Stimulated activated CD4-positive, alpha-beta T cell treated with anti-CD3 and anti-CD28 coated beads, Interleukin-2, amount 100 ng/mL, for 4 hours (primary cell): ENCODE data around the gene CORO2A.
"Not testable (repeated sequence)": the region's sequence is repeated elsewhere in the genome, so short reads cannot be mapped to it uniquely, and the experiment has no call there.

Experiments
- DNase-seq: peaks from one replicate; pipeline ENCODE4 v3.0.0-alpha.2; 2020; ENCODE audit warnings: low read depth

Gene CORO2A

GRCh38 chr9:98084396-98084795, 108.0 kb downstream of the CORO2A start:
- no peak for DNase-seq

DNA sequence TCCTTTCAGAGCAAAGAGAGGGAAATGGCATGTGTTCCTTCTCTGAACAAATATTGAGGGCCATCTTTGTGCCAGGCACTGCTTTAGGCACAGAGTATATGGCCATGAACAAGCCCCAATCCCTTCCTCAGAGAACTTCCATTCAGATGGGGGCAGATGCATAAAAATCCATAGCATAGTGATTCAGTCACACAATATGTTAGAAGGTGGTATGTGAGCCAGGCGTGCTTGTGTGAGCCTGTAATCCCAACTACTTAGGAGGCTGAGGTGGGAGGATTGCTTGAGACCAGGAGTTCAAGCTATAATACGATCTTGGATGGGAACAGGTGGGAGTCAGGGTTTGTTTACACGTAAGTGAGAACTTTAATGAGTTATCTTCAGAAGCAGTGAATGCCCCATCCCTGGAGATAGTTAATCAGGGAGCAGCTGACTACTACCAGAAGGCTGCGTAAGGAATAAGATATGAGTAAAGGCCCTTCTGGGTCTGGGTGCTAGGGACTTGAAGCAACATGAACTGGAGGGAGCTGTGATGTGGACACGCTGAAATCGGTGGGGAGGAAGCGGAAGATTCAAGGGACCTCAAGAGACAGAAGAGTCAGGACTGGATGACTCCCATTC, 108.8 kb downstream of the CORO2A start:
- no peak for DNase-seq

GRCh38 chr9:98083061-98083501, 109.4 kb downstream of the CORO2A start:
- no peak for DNase-seq

- DNase-seq, result peak; percentile 52
Measured at GRCh38 chr9:98081477-98082219, 110.8 kb downstream of the CORO2A start.

DNA sequence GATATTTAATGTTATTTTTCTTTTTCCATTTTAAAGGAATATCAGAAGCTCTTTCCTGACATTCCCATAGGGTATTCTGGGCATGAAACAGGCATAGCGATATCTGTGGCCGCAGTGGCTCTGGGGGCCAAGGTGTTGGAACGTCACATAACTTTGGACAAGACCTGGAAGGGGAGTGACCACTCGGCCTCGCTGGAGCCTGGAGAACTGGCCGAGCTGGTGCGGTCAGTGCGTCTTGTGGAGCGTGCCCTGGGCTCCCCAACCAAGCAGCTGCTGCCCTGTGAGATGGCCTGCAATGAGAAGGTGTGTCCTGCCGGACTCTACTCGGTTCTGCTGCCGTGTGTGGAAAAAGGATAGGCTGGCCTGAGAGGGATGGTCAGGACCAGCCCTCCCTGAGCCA, 111.7 kb downstream of the CORO2A start:
- no peak for DNase-seq

DNA sequence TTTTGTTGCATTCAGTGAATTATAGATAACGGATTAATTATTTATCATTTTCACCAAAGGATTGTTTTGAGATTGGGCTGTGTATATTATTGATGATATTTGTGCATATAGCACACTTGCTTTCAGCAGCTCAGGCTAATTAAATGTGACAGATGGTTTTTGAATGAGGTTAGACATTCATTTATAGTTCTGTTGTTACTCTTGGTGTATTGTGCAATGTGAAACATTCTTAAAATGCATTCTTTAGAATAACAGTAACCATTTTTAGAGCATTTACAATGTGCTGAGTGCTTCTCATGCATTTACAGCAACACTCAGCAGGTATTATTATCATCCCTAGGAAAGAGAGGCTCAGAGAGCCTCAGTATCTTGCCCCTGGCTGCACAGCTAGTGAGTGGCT, 112.1 kb downstream of the CORO2A start:
- no peak for DNase-seq

DNA sequence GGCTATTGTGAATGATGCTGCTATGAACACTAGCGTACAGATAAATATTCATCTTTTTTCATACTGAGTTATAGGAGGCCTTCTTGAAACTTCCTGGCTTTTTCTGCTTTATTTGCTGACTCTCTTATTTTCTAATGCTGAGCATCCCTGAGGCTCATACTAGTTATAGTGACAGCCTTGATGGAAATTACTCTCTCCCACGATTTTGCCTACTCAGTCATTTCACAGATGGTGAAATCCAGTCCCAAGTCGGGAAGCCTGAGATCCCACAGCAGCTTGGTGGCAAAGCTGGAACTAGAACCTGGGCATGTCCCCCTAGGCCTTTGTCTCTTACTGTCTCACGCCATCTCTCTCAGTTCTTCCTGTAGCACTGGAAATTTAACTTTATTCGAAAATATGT, 113.5 kb downstream of the CORO2A start:
- no peak for DNase-seq

- not testable (repeated sequence) for DNase-seq
Measured at GRCh38 chr9:98076514-98076890, 115.9 kb downstream of the CORO2A start.

DNA sequence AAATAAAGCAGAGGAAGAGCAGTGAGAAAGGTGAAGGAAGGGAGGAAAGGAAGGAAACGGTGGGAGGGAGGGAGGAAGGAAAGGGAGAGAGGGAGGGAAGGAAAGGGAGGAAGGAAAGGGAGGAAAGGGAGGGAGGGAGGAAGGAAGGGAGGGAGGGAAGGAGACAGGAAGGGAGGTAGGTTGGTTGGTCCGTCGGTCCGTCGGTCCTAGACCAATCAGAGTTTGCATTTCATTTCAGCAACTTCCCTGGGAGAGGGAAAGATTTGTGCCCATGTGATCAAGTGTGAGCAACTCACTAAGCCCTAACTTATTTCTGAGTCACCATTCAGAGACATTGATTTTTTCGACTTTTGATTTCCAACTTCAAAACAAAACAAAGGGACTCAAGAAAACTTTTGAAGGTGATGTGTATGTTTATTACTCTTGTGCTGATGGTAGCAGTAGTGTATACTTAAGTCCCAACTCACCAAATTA, 117.1 kb downstream of the CORO2A start:
- no peak for DNase-seq

- DNase-seq, result peak; percentile 40
Measured at GRCh38 chr9:98074115-98074990, 118.1 kb downstream of the CORO2A start.

GRCh38 chr9:98071737-98072136, 120.7 kb downstream of the CORO2A start:
- DNase-seq, result no peak
